ENCODE measurements around the gene GSPT2. TPM values are rescaled to one million over a fixed set of nuclear protein-coding genes. Genes with fewer than 3 reads are reported as not detected.

The GSPT2 gene
- total RNA-seq, 6 donors from 2014 or later, result 1.0 to 8.2 (median 5.3) TPM

- no peak for ATAC-seq (ENCODE audit: low FRiP score in 2 of 2)
- H3K27me3 ChIP-seq, result no peaks in the 10 kb centered on the region
- H3K4me1 ChIP-seq, result no peaks in the 10 kb centered on the region
- H3K4me3 ChIP-seq, result no peak overlapping the region
- 54 to 64% methylated on average over 2 of the region's 2 CpGs for WGBS, 2 donors
- TF ChIP-seq EP300 (IDR thresholded peaks at IDR 0.05) (no peak), POLR2A (IDR thresholded peaks at IDR 0.05) (no peak), POLR2AphosphoS5 (IDR thresholded peaks at IDR 0.05) (no peak), CTCF (IDR thresholded peaks at IDR 0.05) (no peak)
- no peak overlapping the region for H3K27ac ChIP-seq
- H3K9me3 ChIP-seq, result no peaks in the 10 kb centered on the region
- no peak for DNase-seq
- no peaks in the 10 kb centered on the region for H3K36me3 ChIP-seq
Observed at GRCh38 chrX:51737091-51737490, 6.2 kb upstream of the GSPT2 start.

DNA sequence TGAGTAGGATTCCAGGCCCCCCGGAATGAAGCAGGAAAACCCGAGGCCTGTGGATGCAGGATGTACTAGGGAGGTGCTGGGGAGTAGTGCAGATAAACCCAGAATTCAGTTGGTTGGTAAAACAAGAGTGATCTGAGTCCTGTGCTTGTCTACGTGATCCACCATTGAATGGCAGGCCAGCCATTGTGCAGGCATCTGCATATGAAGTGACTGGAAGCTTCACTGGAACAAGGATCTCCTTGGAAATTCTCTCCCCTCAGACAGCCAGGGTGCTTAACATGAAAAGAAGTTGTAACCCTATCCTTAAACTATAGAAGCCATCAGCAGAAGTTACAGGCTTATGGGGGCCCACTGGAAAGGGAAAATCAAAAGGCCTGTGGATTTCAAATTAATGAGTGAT, 656 bp upstream of the GSPT2 start:
- H3K4me1 ChIP-seq, result peaks cover 0 to 3% (median 0%) of the 10 kb centered on the region in 4 donors
- H3K9me3 ChIP-seq, result peaks cover 0 to 3% (median 0%) of the 10 kb centered on the region in 4 donors
- H3K4me3 ChIP-seq, result peak overlapping the region in 1 of 4 donors; percentile 66
- ATAC-seq (ENCODE audit: low FRiP score in 2 of 2) (no peak), DNase-seq (no peak)
- TF ChIP-seq CTCF (IDR thresholded peaks at IDR 0.05) (no peak), POLR2A (IDR thresholded peaks at IDR 0.05) (no peak), POLR2AphosphoS5 (IDR thresholded peaks at IDR 0.05) (no peak)
- no peak overlapping the region for H3K27ac ChIP-seq
- H3K36me3 ChIP-seq, result no peaks in the 10 kb centered on the region
- WGBS, 2 donors, result 60 to 86% methylated on average over 2 to 3 of the region's 3 CpGs
- no peaks in the 10 kb centered on the region for H3K27me3 ChIP-seq

- DNase-seq, result no peak
- Histone ChIP-seq H3K27me3 (no peaks in the 10 kb centered on the region), H3K27ac (no peak overlapping the region), H3K36me3 (no peaks in the 10 kb centered on the region), H3K4me1 (peaks cover 0 to 3% (median 0%) of the 10 kb centered on the region in 4 donors), H3K4me3 (no peak overlapping the region), H3K9me3 (peaks cover 0 to 3% (median 0%) of the 10 kb centered on the region in 4 donors)
- ATAC-seq (ENCODE audit: low FRiP score in 2 of 2), result no peak
- TF ChIP-seq CTCF (IDR thresholded peaks at IDR 0.05), result no peak
- no peak for TF ChIP-seq POLR2AphosphoS5 (IDR thresholded peaks at IDR 0.05)
- no peak for TF ChIP-seq POLR2A (IDR thresholded peaks at IDR 0.05)
- TF ChIP-seq EP300 (IDR thresholded peaks at IDR 0.05), result no peak
Observed at GRCh38 chrX:51747671-51748070, 4.4 kb downstream of the GSPT2 start.

GRCh38 chrX:51759055-51759839, 16.0 kb downstream of the GSPT2 start:
- Histone ChIP-seq H3K36me3 (no peaks in the 10 kb centered on the region), H3K4me1 (no peaks in the 10 kb centered on the region), H3K4me3 (no peak overlapping the region), H3K9me3 (no peaks in the 10 kb centered on the region), H3K27me3 (no peaks in the 10 kb centered on the region), H3K27ac (no peak overlapping the region)
- DNase-seq, result no peak
- no peak for ATAC-seq (ENCODE audit: low FRiP score in 2 of 2)
- no peak for TF ChIP-seq CTCF (IDR thresholded peaks at IDR 0.05)
- TF ChIP-seq POLR2AphosphoS5 (IDR thresholded peaks at IDR 0.05), result no peak
- no peak for TF ChIP-seq EP300 (IDR thresholded peaks at IDR 0.05)
- no peak for TF ChIP-seq POLR2A (IDR thresholded peaks at IDR 0.05)
- WGBS, 2 donors, result 46 to 60% methylated on average over 6 of the region's 6 CpGs

GRCh38 chrX:51760657-51761056, 17.4 kb downstream of the GSPT2 start:
- H3K27ac ChIP-seq, result no peak overlapping the region
- H3K4me1 ChIP-seq, result no peaks in the 10 kb centered on the region
- H3K4me3 ChIP-seq, result no peak overlapping the region
- 46 to 62% methylated on average over 4 of the region's 4 CpGs for WGBS, 2 donors
- no peaks in the 10 kb centered on the region for H3K27me3 ChIP-seq
- DNase-seq (no peak), ATAC-seq (ENCODE audit: low FRiP score in 2 of 2) (no peak)
- no peaks in the 10 kb centered on the region for H3K36me3 ChIP-seq
- H3K9me3 ChIP-seq, result peaks cover 0 to under 1% (median 0%) of the 10 kb centered on the region in 4 donors
- TF ChIP-seq POLR2AphosphoS5 (IDR thresholded peaks at IDR 0.05) (no peak), POLR2A (IDR thresholded peaks at IDR 0.05) (no peak), CTCF (IDR thresholded peaks at IDR 0.05) (no peak), EP300 (IDR thresholded peaks at IDR 0.05) (no peak)

Data from upper lobe of left lung (tissue), 6 donors.